HepG2 (cell line): ENCODE results near the gene RBL1.

Source experiments
- PRPF4 ChIP-seq: fragments of 200-400 bp; formaldehyde crosslinking; IDR thresholded peaks from 2 replicates; pipeline ENCODE4 v1.6.1; 2016; ENCODE audit warnings: low read length, low read depth; ENCODE audit not compliant: poor library complexity, severe bottlenecking
- TF ChIP-seq, protein P1 (sequence below): sonication (generic); formaldehyde crosslinking; IDR thresholded peaks from 2 replicates; pipeline ENCODE4 v1.5.1; 2020; ENCODE audit warnings: missing genetic modification reagents, mild to moderate bottlenecking, borderline replicate concordance

DNA sequence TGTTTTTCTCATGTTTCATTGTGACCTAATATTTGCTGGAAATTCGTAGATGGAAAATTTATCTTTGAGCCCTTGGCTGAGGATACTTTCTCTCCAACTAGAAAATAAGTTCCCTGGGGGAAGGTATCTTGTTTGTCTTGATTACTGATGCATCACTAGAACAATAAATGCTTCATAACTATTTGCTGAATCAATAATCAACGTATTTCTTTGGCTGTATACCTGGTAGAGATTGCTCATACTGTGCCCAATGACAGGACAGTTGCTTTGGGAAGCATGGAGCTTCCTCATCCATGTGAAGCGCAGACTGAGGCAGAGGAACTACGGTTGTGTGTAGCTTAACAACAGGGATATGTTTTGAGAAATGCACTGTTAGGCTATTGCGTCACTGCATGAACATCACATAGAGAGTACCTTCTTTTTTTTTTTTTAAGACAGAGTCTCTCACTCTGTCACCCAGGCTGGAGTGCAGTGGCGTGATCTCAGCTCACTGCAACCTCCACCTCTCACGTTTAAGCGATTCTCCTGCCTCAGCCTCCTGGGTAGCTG, 49.1 kb upstream of the RBL1 start:
- no peak for TF ChIP-seq PRPF4
- TF ChIP-seq, protein P1, sequence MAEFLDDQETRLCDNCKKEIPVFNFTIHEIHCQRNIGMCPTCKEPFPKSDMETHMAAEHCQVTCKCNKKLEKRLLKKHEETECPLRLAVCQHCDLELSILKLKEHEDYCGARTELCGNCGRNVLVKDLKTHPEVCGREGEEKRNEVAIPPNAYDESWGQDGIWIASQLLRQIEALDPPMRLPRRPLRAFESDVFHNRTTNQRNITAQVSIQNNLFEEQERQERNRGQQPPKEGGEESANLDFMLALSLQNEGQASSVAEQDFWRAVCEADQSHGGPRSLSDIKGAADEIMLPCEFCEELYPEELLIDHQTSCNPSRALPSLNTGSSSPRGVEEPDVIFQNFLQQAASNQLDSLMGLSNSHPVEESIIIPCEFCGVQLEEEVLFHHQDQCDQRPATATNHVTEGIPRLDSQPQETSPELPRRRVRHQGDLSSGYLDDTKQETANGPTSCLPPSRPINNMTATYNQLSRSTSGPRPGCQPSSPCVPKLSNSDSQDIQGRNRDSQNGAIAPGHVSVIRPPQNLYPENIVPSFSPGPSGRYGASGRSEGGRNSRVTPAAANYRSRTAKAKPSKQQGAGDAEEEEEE, result no peak
